ENCODE results near the gene ELMO2.

ELMO2 gene

GRCh38 chr20:46336735-46337134, 69.7 kb downstream of the ELMO2 start:
- no peak overlapping the region for H3K4me3 ChIP-seq (ENCODE audit: low read depth, low read length)
- TF ChIP-seq, protein P1, sequence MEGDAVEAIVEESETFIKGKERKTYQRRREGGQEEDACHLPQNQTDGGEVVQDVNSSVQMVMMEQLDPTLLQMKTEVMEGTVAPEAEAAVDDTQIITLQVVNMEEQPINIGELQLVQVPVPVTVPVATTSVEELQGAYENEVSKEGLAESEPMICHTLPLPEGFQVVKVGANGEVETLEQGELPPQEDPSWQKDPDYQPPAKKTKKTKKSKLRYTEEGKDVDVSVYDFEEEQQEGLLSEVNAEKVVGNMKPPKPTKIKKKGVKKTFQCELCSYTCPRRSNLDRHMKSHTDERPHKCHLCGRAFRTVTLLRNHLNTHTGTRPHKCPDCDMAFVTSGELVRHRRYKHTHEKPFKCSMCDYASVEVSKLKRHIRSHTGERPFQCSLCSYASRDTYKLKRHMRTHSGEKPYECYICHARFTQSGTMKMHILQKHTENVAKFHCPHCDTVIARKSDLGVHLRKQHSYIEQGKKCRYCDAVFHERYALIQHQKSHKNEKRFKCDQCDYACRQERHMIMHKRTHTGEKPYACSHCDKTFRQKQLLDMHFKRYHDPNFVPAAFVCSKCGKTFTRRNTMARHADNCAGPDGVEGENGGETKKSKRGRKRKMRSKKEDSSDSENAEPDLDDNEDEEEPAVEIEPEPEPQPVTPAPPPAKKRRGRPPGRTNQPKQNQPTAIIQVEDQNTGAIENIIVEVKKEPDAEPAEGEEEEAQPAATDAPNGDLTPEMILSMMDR (IDR thresholded peaks at IDR 0.05; ENCODE audit: low read depth, low read length, missing control alignments): no peak
- DNase-seq (ENCODE audit: low read depth): no peak
- in situ Hi-C loops (cut with HindIII; ENCODE audit: low sequenced_read_pairs): no loop called here

GRCh38 chr20:46334303-46334904, 72.0 kb downstream of the ELMO2 start:
- no peak for DNase-seq (ENCODE audit: low read depth)
- in situ Hi-C loops (cut with HindIII; ENCODE audit: low sequenced_read_pairs): no loop called here
- H3K4me3 ChIP-seq (ENCODE audit: low read depth, low read length): no peak overlapping the region
- TF ChIP-seq, protein P1 (IDR thresholded peaks at IDR 0.05; ENCODE audit: low read depth, low read length, missing control alignments): no peak

DNA sequence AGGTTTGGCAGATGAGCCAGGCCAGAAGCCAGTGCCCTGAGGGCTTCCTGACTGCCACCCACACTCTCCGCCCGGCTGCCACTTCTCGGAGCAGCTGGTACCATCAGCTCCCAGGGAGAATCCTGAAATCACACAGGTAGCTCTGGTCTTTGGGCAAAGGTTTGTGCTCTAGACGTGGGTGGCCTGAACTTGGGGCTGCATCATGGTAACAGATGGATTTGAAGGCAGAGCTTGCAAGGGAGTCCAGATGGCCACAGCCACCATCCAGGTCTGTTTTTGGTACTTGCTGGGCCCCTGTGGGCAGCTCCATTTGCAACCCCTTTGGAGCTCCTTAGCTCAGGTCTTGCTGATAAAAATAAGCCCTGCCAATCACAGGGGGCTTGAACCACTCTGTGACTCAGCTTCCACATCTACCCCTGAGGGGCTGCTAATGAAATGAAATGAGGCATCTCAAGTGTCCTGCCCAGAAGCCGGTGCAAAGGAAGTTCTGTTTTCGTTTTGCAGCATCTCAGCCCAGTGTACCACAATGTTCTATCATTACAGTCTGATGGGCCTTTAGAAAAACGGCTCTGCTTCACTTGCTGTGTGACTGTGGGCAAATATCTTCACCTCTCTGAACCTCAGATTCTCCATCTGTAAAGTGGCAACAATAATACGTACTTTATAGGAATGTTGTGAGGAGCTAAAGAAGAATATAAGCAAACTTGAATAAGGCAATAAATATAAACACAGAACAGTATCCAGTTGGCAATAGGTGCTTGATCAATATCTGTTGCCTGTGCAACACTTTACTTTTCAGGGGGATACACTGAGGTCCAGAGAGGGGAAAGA, 73.0 kb downstream of the ELMO2 start:
- in situ Hi-C loops (cut with HindIII; ENCODE audit: low sequenced_read_pairs): no loop called here
- TF ChIP-seq, protein P1 (IDR thresholded peaks at IDR 0.05; ENCODE audit: low read depth, low read length, missing control alignments): no peak
- no peak for DNase-seq (ENCODE audit: low read depth)
- no peak overlapping the region for H3K4me3 ChIP-seq (ENCODE audit: low read depth, low read length)

- TF ChIP-seq, protein P1 (IDR thresholded peaks at IDR 0.05; ENCODE audit: low read depth, low read length, missing control alignments): no peak
- DNase-seq (ENCODE audit: low read depth): no peak
- no peak overlapping the region for H3K4me3 ChIP-seq (ENCODE audit: low read depth, low read length)
- in situ Hi-C loops (cut with HindIII; ENCODE audit: low sequenced_read_pairs): no loop called here
Observed at GRCh38 chr20:46332373-46333160, 73.8 kb downstream of the ELMO2 start.

- H3K4me3 ChIP-seq (ENCODE audit: low read depth, low read length): no peak overlapping the region
- in situ Hi-C loops (cut with HindIII; ENCODE audit: low sequenced_read_pairs): no loop called here
- TF ChIP-seq, protein P1 (IDR thresholded peaks at IDR 0.05; ENCODE audit: low read depth, low read length, missing control alignments): no peak
- DNase-seq (ENCODE audit: low read depth): no peak
Observed at GRCh38 chr20:46331611-46332361, 74.6 kb downstream of the ELMO2 start.

Measured in astrocyte of the cerebellum (primary cell).